Renal cortex interstitium (tissue), 11 donors: ENCODE measurements around the gene C1QTNF1. TPM values are rescaled to one million over a fixed set of nuclear protein-coding genes. Genes with fewer than 3 reads are reported as not detected.

Experiments
- DNase-seq, 11 donors: peaks; one replicate each; pipeline ENCODE4 v3.0.0-alpha.2; 2013; ENCODE audit warnings: low read depth in 9 of 11, low spot score in 4 of 11; ENCODE audit errors: extremely low read depth in 1 of 11
- polyA plus RNA-seq, 3 donors: library from polyadenylated mRNA; unstranded; fragments of 120-200 nt; gene quantifications; one replicate each; pipeline ENCODE4 v1.2.1, GENCODE V29; 2013; ENCODE audit not compliant: insufficient read length in 3 of 3

C1QTNF1 gene
- polyA plus RNA-seq, 3 donors, result 2.1 to 3.1 (median 2.9) TPM

DNA sequence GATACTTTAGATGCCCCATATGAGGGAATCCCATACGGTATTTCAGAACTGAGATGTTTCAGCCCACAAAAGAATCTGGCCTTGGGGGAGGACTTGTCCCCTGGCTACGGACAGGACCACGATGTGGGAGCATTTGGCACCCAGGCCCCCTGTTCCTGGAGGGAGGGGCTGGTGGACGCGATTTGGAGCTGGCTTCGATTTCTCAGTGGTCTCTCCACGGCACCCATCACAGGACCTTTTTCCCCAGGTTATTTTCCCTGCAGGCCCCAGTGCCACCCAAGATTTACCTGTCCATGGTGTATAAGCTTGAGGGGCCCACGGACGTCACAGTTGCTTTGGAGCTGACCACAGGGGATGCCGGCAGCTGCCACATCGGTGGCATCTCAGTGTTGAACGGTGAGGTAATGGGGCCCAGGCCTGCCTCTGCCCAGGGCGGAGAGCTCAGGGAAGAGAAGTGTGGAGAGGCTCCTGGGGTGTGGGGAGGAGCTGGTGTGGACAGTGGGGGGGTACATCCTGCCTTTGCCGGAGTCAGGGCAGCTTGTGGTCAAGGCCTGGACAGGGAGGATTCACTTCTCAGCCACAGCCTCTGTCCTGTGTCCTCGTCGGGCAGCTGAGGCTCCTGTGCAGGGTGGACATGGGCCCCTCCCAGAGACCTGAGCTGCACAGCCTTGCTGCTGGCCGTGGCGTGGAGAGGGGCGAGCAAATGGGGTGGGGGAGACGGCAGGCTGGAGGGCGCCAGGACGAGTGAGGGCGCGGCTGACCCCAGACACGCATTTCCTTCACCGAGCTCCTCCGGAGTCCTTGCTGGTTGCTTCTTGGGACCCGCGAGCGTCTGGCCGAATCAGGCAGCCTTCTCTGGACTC, 60.6 kb downstream of the C1QTNF1 start:
- DNase-seq, result no peak

DNA sequence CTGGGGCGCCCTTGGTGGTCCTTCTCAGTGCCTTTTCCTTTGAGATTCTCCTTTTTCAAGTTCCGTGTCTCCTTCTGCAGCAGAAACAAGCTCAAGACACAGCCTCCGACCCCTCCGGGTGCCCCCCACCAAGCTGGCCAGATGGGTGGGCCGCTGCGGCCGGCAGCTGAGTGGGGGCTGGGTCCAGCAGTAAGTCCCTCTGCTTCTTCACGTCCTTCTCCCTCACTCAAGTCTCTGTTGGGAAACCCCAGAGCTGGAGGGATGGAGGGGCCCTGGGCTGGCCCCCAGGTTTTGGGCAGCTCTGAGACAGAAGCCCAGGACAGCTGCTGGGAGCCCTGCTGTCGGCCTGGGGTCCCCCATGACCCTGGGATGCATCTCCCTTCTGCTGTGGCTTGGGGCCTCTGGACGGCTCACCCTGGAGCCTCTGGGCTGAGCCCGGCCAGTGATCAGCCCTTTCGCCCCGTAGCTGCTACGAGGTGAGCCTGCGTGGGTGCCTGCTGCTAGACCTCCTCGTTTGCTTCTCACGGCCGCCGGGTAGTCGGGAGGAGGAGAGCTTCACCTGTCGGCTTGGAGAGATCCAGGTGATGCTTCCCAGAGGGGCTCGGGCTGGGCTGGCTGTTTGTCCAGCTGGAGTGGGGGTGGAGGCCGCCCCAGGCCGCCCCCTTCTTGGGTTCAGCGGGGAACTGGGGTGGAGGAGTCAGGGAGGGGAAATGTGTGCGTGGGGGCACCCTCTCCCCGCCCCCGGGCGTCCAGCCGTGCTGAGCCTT, 61.4 kb downstream of the C1QTNF1 start:
- DNase-seq, result no peak

DNA sequence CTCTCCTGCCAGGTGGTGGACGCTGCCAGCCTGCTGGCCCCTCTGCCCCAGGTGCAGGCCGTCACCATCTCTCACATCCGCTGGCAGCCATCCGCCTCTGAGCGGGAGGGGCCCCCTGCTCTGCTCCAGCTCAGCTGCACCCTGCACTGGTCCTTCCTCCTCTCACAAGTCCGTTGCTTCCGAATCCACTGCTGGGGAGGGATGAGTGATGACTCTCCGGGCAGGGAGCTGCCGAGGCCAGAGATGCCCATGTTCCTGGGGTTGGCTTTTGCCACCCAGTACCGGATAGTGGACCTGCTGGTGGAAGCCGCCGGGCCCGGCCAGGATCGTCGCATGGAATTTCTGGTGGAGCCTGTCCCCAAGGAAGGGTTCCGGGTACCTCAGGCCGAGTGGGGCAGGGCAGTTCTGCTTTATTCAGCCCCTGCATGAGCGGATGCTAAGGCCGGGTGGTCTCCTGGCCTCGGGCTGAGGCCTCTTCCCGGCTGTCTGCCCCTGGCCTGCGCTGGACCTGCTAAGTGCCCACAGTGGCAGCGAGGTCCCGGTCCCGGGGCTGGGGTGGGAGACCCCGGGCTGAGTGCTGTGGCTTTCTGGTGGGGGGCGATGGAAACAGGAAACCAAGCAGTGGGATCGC, 62.1 kb downstream of the C1QTNF1 start:
- no peak for DNase-seq

DNA sequence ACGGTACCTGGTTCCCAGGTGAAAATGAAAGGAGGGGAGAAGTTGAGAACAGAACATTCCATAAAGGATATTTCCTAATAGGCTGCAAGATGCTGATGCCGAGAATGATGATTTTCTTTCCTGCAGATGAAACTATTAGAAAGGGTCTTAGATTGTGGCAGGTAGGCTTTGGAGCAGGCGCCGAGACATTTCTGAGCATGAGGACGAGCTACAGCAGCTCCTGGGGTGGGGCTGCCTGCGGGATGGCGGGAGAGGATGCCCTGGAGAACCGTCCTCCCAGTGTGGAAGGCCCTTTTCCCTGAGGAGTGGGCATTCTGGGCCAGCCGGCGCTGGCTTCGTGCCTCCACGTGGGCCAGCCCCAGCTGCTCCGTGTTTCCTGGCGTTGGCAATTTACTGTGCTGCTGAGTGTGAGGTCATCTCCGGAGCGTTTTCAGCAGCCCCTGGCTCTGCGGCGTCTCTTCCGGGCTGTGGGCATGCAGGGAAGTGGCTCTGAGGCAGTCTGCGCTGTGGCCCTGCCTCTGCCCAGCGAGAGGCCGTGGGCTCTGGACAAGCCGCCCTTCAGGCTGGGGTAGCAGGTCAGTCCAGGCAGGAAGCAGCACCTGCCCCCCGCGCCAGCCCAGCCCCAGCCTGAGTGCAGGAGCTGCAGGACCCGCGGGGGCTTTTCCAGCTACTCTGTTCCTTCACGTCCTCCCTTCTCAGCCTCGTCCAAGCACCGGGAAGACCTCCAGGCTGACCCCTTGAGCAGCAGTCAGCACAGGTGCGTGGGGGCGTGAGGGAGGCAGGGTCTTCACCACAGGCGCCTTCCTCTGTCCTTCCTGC, 62.8 kb downstream of the C1QTNF1 start:
- DNase-seq, result no peak

DNA sequence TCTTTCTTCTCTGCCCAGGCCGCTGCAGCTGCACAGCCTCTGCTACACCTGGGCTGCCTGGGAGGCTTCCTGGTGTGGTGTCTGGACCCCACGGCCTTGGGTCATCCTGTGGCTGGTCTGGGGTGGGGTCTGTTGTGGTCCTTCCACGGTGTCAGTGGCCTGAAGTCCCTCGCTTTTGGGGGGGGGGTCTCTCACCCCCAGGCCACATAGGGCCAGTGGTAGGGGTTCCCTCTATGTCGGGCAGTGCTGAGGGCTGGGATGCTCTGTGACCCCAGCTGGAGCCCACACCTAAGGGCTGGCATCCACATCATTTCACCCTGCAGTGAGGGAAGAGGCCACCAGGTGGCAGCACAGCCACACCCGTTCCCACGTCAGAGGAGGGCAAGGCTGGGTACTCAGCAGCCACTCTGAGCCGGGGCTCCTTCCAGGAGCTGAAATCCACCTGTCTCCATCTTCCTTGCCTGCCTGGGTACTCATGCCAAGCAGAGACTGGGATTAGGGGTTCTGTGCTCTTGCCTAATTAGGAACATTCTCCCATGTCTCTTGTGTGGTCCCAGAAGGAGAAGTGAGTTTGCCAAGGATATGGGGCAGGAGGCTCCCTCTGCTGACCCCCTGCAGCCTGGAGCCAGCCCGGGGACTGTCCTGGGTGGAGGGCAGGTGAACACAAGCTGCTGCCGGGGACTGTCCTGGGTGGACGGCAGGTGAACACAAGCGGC, 63.6 kb downstream of the C1QTNF1 start:
- peak in 8 of 11 donors; percentile 45 to 70 (median 62) for DNase-seq

DNA sequence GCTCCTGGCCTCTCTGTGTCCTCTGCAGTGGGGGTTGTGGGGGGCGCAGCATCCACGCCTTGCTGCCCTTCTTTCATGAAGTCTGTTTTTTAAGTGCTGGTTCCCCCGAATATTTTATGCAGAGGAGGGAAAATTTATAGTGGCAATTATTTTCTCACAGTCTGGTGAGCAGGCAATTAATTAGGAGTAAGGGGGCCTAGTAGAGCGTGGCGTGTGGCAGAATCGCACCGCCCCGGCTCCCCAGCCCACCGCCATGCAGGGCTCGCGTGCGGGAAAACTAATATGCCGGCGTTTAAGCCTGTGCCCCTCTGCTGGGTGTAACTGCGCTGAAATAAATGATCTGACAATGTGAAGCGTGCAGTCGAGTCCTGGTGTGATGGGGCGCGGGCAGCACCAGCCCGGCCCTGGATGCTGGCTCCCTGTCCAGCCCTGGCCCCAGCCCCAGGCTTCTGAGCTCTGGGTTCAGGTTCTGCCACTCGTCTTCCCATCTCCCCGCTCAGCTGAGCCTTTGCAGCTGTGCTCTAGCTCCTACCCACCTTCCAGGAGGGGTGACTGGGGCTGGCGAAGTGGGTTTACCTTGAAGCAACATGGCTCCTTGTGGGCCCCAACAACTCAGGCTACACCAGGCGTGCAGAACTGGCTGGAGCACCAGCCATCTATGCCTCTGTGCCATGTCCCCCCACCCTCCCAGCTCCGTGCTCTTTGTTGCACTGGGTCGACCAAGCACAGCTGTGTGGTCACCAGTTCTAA, 64.5 kb downstream of the C1QTNF1 start:
- no peak for DNase-seq

DNA sequence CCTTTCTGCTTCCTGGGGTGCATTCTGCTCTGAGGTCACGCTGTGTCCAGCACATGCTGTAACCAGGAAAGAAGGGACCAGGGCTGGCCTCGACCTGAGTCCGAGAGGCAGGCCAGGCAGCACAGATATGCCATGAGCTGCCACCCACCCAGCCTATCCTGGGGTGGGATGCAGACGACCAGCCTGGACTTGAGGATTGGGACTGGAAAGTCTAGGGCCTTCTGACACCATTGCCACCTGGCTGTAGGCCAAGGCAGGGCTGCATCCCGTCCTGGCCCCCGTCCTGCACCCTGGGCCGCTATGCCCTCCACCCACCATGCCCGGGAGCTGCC, 65.0 kb downstream of the C1QTNF1 start:
- no peak for DNase-seq

DNA sequence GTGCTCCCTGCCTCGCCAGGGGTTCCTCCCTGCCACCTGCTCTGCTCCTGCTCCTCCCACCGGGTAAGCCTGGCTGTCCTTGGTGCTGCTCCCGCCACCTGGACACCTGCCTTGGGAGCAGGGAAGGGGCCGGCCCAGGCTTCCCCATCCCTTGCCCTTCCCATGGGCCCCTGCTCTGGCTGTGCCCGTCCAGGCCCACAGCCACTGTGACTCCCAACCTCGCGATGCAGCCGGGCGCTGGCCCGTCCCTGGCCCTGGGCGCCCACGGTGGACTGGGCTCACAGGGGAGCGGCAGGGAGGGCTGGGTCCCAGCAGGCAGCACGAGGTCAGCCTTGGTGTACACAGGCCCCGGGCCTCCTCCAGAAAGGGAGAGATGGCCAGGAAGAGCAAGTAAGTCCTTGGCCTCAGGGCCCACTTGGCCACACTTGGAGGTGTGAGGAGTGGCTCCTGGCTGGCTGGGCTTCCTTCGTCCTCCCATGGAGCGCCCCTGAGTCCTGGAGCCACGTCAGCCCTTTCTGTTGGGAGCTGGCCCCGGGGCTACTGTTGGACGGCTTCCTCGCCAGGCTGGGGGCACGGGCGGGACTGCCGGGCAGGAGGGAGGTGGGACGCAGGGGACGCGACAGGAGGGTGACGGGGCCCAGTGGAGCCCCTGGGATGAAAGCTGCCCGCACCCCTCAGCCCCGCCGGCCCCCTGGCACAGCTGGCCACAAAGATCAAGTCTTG, 65.9 kb downstream of the C1QTNF1 start:
- DNase-seq, result no peak

DNA sequence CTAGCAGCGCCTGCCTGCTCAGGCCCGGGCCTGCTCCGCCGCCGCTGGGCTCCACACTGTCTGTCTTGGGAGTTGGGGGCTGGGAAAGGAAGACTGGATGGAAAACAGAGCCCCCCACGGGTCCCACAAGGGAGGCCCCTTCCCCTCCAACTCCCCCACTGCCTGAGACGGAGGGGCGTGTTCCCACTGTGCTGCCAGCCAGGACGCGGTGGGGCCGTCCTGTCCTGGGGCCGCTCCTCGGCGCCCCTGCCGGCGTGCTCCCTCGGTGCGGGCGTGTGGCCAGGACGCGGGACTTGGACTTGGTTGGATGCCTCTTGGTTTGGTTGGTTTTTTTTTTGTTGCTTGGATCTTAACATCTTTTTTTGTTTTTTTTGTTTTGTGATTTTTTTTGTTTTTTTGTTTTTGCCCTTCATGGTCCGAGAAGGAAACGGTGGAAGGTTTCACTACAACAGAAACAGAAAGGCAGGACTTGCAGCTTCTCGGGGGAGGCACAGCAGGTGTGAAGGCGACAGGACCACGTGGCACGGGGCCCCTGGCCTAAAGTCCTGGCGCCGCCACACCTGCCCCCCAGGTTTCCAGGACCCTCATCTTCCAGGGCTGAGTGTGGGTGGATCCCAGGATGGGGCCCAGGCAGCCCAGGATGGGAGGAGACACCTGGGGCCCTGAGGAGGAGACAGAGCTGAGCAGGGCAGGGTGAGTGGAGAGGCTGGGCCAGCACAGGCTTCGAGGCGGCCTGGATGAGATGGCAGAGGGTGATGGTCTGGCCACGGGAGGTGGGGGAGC, 66.7 kb downstream of the C1QTNF1 start:
- peak in 2 of 11 donors; percentile 22 to 39 for DNase-seq

DNA sequence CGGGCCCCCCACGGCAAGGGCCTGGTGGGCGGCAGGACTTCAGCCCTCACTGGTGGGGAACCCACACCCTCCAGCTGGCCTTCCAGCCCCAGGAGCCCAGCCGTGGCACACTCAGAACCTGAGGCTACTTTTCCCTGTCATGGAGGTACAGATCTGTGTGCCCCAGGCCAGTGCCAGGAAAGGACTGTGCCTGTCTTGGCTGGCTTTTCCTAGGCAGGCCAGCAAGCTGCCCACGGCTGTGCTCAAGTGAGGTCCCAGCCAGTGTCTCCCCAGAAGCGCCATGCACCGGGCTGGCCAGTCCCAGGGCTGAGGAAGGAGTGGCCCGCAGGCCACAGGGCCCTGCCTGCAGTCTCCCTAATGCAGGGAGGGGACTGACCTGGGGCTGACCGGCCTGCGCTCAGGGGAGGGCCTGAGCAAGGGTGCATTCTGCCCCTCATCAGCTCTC, 67.3 kb downstream of the C1QTNF1 start:
- no peak for DNase-seq

DNA sequence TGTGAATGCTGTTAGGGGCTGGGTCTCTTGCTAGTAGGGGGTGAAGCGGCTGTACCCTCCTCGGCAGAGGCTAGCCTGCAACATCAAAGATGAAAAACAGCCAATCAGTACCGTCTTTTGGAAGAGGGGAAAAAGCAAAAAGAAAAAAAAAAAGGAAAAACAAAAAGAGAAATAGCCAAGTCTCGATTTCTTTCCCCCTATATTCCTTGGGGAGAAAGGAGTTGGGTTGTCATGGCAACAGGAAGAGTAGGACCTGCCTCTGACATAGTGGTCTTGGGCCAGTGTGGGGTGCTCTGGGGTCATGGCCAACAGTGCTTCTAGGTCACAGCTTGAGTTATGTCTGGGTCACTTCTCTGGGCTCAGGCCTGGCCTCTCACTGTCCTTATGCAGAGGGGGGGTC, 68.6 kb downstream of the C1QTNF1 start:
- no peak for DNase-seq

DNA sequence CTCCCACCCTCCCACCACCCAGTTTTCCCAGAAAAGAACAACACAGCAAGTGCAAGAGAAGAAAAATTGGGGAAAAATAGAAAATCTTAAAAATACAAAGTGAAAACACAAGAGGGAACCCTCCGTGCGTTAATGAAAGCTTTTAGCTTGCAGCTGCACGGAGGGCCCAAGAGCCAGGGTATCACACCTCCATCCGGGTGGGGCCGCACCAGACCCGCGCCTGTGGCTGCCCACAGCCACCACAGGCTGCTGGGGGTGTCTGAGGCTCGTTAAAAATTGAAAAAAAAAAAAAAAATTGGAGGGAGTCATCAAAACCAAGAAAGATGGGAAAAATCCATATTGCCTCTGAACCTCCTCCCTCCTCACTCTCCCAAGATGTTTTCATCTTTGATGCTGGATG, 69.3 kb downstream of the C1QTNF1 start:
- no peak for DNase-seq

DNA sequence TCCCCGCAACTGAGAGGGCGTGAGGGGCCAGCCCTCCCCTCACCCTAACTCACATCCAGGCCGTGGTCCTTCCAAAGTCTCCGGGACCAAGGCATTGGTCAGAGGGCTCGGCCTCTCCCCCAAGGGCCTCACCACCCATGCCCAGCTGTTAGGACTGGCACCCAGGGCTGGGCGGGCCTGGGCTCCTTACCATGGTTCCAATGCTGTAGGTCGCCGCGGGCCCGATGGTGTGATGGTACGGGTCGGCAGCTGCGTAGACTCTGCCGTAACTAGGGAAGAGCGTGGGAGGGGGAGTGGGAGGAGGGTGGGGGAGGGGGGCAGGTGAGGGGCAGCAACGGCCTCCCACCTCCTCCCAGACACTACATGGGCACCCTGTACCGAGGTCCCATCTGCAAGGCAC, 70.3 kb downstream of the C1QTNF1 start:
- no peak for DNase-seq

DNA sequence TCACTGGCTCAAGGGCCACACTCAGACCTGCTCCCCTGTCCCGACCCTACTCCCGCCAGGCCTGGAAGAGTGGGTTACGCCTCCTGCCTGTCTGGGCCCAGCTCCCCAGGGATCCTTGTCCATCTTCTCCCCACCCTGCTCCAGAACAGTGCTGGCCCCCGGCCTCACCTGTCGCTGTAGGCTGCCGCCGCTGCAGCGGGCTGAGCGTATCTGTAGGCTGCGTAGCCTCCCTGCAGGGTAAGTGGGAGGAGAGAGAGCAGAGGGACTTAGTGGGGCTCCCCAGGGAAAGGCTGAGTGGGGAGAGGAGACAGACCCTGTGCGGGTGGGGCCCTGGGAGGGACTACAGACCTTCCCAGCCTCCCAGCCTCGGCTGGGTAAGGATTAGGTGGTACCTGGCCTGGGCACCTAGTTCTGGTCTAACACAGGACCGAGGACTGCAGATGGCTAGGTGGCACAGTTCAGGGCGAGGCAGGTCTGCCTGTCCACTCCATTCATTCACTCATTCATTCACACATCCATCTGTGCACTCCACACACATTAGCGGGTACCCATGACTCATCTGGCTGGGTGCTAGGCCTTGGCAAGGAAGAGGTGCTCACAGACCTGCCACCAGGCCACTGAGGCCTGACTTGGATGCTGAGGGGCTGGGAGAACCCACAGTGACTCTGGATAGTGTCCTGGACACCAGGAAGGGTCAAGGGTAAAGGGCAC, 71.5 kb downstream of the C1QTNF1 start:
- DNase-seq, result no peak

DNA sequence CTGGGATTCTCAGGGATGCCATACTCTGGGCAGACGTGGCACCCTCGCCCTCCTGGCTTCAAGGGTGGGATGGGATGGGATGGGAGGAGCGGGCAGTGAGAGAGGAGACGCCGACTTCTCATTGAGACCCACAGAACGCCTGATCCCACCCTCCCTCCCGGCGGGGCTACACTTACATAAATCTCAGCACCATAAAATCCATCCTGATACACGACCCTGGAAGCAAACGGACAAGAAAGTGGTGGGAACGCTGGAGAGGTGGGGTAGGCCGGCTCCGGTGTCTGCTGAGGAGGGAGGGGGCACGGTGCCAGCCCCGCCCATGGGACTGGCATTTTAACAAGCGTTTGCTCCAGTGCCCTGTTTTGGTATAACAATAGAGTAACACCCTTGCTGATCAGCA, 72.5 kb downstream of the C1QTNF1 start:
- DNase-seq, result no peak
